Left ventricle myocardium inferior (tissue), 1 donor: Measurements from ENCODE around the gene FSCN2. TPM values are rescaled to one million over a fixed set of nuclear protein-coding genes. Genes with fewer than 3 reads are reported as not detected.
A peak's percentile ranks its signal among the peaks of the same experiment; 100 is the strongest.

ENCODE experiments used
- DNase-seq: peaks from one replicate; pipeline ENCODE4 v3.0.0-alpha.2; 2020
- H3K27ac ChIP-seq: fragments of 200-600 bp; replicated peaks from 2 replicates; pipeline ENCODE4 v1.8.0; 2021
- H3K27me3 ChIP-seq: fragments of 200-600 bp; 2 replicates; pipeline ENCODE4 v1.8.0; 2021; ENCODE audit warnings: low read depth
- H3K36me3 ChIP-seq: fragments of 200-600 bp; 2 replicates; pipeline ENCODE4 v1.8.0; 2021
- H3K4me1 ChIP-seq: fragments of 200-600 bp; 2 replicates; pipeline ENCODE4 v1.8.0; 2021
- H3K4me3 ChIP-seq: fragments of 200-600 bp; 2 replicates; pipeline ENCODE4 v1.8.0; 2021; ENCODE audit warnings: mild to moderate bottlenecking, moderate library complexity
- H3K9me3 ChIP-seq: fragments of 200-600 bp; replicated peaks from 2 replicates; pipeline ENCODE4 v1.8.0; 2021
- CTCF ChIP-seq: fragments of 200-600 bp; IDR thresholded peaks from 2 replicates; pipeline ENCODE4 v1.8.0; 2021; ENCODE audit warnings: antibody characterized with exemption, mild to moderate bottlenecking, borderline replicate concordance
- intact Hi-C: fragments of 100-400 bp; cut with micrococcal nuclease; formaldehyde crosslinking; loops from one replicate; pipeline ENCODE4 v1.11.0; 2022
- total RNA-seq: library from RNA; stranded (reverse); fragmentation: NEBNext Ultra II Directional; extraction: Animal tissue kit (Norgen Biotek cat#: 25700); gene quantifications from one replicate; pipeline ENCODE4 v1.2.1, GENCODE V29; 2021
- donor health status: DM: no; HTN: yes; CAD: no; lungs with severe emphysema.

FSCN2 gene
- total RNA-seq, 1 donor from 2014 or later, result 0.38 TPM

- Histone ChIP-seq H3K4me1 (peaks cover 7% of the 10 kb centered on the region), H3K27me3 (peaks cover 7% of the 10 kb centered on the region), H3K4me3 (no peak overlapping the region), H3K9me3 (no peaks in the 10 kb centered on the region), H3K36me3 (no peaks in the 10 kb centered on the region), H3K27ac (no peak overlapping the region)
- no peak for DNase-seq
- TF ChIP-seq CTCF, result no peak
- intact Hi-C loops, result no loop called here
Measured at GRCh38 chr17:81502471-81503017, 25.6 kb upstream of the FSCN2 start.

DNA sequence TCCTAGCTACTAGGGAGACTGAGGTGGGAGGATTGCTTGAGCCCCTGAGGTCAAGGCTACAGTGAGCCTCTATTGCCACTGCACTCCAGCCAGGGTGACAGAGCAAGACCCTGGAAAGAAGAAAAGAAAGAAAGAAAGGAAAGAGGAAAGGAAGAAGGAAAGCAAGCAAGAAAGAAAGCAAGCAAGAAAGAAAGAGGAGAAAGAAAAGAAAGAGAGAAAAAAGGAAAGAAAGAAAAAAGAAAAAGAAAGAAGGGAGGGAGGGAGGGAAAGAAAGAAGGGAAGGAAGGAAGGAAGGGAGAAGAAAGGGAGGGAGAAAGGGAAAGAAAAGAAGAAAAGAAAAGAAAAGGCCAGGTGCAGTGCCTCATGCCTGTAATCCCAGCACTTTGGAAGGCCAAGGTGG, 24.6 kb upstream of the FSCN2 start:
- H3K9me3 ChIP-seq, result peaks cover 4% of the 10 kb centered on the region
- H3K36me3 ChIP-seq, result peaks cover 1% of the 10 kb centered on the region
- no peak overlapping the region for H3K4me3 ChIP-seq
- intact Hi-C loops, result no loop called here
- no peak overlapping the region for H3K27ac ChIP-seq
- TF ChIP-seq CTCF, result no peak
- H3K27me3 ChIP-seq, result peaks cover 6% of the 10 kb centered on the region
- peaks cover 10% of the 10 kb centered on the region for H3K4me1 ChIP-seq
- no peak for DNase-seq

GRCh38 chr17:81508639-81509206, 19.5 kb upstream of the FSCN2 start:
- Histone ChIP-seq H3K27me3 (no peaks in the 10 kb centered on the region), H3K36me3 (peaks cover 40% of the 10 kb centered on the region), H3K27ac (peak overlapping the region; percentile 99), H3K4me3 (peak overlapping the region; percentile 93), H3K9me3 (peaks cover 4% of the 10 kb centered on the region), H3K4me1 (peaks cover 50% of the 10 kb centered on the region)
- TF ChIP-seq CTCF, result no peak
- intact Hi-C loops, result no loop called here
- DNase-seq, result no peak

GRCh38 chr17:81509207-81509971, 18.8 kb upstream of the FSCN2 start:
- Histone ChIP-seq H3K4me1 (peaks cover 57% of the 10 kb centered on the region), H3K27ac (peak overlapping the region; percentile 99), H3K9me3 (peaks cover 4% of the 10 kb centered on the region), H3K36me3 (peaks cover 40% of the 10 kb centered on the region), H3K4me3 (peak overlapping the region; percentile 93), H3K27me3 (no peaks in the 10 kb centered on the region)
- intact Hi-C loops, result no loop called here
- DNase-seq, result no peak
- TF ChIP-seq CTCF, result no peak

DNA sequence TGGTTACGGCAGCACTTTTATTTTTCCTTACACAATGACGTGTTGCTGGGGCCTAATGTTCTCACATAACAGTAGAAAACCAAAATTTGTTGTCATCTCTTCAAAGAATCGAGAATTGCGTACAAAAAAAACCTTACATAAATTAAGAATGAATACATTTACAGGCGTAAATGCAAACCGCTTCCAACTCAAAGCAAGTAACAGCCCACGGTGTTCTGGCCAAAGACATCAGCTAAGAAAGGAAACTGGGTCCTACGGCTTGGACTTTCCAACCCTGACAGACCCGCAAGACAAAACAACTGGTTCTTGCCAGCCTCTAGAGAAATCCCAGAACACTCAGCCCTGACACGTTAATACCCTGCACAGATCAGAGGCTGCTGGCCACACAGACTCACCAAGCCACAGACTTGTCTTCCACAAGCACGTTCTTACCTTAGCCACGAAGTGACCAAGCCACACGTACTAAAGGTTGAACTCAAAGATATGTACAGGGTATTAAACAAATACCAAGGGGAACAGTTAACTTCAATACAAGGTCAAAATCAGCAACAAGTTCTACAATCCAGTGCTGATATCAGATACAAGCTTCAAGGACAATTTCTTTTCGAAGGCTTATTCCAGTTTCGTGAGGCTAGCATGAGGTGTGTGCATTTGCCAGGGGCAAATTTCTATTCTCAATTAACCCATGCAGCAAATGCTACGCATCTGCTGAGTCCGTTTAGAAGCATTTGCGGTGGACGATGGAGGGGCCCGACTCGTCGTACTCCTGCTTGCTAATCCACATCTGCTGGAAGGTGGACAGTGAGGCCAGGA, 18.0 kb upstream of the FSCN2 start:
- intact Hi-C loops, result no loop called here
- TF ChIP-seq CTCF, result no peak
- Histone ChIP-seq H3K4me1 (peaks cover 60% of the 10 kb centered on the region), H3K9me3 (peaks cover 4% of the 10 kb centered on the region), H3K27me3 (no peaks in the 10 kb centered on the region), H3K27ac (peak overlapping the region; percentile 99), H3K36me3 (peaks cover 40% of the 10 kb centered on the region), H3K4me3 (peak overlapping the region; percentile 93)
- DNase-seq, result no peak
